GM18519 (cell line): Measurements from ENCODE around the gene TWIST2.

Experiments
- ATAC-seq: cut with Tn5 transposase; IDR thresholded peaks from one replicate; pipeline ENCODE4 v1.9.1; 2021; ENCODE audit warnings: mild to moderate bottlenecking, moderate library complexity; ENCODE audit not compliant: unreplicated experiment, low FRiP score

TWIST2 gene

DNA sequence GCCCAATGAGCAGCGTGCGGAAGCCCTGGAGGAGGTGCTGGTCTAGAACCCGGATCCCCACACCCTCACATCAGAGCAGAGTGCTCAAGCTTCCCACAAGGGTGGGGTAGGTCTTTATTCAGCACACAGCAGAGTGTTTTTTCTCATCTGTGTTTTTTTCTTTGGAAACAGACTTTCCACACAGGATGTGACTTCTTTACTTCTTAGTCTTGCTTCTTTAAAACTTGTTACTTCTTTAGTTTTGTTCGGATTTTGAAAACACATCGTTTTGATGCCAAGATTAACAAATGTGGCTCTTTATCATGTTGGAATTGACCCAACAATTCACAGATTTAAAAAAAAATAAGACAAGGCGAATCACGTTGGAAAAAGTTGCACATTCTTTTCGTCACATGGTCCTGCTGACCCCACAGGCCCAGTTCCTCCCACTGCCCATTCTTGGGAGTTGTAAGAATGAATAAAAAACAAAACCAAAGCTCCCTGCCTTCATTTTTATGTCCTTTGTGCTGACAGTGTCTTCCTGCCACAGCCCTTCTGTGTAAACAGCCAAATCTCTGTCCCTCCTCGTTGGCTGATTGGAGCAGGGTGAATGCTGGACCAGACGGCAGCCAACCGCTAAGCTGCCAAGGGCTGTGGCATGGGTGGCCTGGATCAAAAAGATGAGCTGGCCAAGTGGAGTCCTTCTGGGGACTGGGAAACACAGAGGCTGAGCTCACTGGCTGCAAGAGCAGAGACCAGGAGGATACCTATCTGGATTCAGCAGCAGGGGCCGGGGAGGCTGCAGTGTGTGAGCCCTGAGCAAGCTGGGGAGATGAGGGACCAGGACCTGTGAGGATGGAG, 81.6 kb downstream of the TWIST2 start:
- ATAC-seq: no peak

GRCh38 chr2:238930216-238930615, 82.3 kb downstream of the TWIST2 start:
- ATAC-seq: no peak

- ATAC-seq: no peak
Observed at GRCh38 chr2:238936162-238937052, 88.5 kb downstream of the TWIST2 start.

DNA sequence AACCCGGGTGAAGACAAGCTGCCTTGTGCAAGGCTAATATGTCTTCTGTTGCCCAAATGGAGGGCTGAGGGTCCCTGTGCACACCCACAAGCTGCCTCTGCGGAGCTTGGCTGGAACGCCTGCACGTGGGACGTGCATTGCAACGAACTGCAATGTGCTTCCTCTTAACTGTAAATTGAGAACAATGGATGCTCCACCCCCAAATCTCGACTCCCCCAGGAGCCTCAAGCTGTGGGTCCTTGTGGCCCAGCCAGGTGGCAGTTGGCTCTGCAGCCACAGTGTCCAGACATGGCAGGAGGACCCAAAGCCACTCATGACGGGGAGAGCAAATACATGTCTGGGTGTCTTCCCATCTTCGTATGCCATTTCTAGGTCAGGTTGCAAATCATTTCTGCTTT, 90.1 kb downstream of the TWIST2 start:
- ATAC-seq: no peak

GRCh38 chr2:238938401-238939055, 90.6 kb downstream of the TWIST2 start:
- no peak for ATAC-seq

GRCh38 chr2:238939074-238939473, 91.2 kb downstream of the TWIST2 start:
- no peak for ATAC-seq

DNA sequence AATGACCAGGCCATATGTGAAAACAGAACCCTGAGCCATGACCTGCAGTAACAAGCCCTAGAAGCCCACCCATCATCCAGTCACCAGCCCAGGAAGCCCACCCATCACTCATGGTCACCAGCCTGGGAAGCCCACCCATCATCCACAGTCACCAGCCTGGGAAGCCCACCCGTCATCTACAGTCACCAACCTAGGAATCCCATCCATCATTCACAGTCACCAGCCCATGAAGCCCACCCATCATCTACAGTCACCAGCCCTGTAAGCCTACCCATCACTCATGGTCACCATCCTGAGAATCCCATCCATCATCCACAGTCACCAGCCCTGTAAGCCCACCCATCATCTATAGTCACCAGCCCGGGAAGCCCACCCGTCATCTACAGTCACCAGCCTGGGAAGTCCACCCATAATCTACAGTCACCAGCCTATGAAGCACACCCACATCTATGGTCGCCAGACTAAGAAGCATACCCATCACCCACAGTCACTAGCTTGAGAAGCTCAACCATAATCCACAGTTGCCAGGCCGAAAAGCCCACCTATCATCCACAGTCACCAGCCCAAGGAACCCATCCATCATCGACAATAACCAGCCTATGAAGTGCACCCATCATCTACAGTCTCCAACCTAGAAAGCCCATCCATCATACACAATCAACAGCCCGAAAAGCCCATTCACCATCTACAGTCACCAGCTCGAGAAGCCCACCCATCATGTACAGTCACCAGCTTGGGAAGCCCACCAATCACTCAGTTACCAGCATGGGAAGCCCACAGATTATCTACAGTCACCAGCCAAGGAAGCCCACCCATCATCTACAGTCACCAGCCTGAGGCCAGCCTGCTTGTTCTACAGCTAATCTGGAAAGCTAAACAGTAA, 91.9 kb downstream of the TWIST2 start:
- no peak for ATAC-seq

GRCh38 chr2:238940806-238941205, 92.9 kb downstream of the TWIST2 start:
- ATAC-seq: no peak

GRCh38 chr2:238941262-238941792, 93.4 kb downstream of the TWIST2 start:
- no peak for ATAC-seq

DNA sequence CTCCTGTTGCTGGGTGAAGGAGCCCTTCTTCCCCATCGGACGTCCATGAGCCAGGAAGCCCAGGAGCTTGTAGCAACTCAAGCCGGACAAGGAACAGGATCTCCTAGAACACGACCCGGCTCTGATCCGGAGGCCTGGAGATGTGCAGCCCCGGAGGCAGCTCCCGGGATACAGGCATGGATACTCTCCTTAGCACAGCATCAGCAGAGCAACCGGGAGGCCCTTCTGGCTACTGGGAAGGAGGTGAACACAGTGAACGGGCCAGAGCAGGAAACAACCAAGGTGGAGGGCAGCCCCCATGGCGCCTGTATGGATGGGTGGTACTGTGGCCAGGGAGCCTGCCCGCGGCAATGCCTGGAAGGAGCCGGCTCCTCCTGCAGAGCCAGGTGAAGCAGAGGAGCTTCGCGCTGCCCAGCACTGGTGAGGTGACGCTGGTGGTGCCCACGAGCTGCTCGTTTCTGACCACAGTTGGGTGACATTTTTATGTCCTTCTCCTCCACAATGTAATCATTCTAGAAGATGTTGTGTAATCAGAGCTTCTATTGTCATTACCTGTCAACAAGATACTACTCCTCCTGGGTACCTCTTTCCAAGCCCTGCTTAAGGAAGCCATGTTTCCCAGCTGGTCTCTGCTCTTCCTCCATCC, 94.3 kb downstream of the TWIST2 start:
- no peak for ATAC-seq

DNA sequence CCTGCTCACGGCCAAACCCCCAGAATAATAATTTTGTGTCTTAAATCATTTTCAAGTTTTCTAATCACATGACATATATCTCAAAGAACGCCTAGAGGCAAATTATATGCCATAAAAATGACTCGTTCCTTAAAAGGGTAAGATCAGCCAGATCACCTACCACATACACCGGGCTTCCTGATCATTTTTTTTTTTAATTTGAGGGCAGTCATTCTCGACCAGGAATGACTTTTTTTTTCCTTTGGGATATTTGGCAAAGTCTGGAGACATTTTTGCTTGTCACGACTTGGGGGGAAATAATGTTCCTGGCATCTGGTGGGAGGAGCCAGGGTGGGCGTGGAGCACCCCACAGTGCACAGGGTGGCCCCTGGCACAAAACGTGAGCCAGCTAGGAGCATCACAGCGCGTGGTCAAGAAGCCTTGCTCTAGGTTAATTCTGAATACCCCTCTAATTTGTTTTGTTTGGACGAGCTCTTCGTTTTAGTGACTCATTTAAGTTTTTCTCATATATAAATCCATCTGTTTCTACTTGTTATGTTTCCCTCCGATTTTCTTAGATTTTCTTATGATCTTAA, 94.9 kb downstream of the TWIST2 start:
- ATAC-seq: no peak

GRCh38 chr2:238943338-238944067, 95.6 kb downstream of the TWIST2 start:
- ATAC-seq: no peak

- no peak for ATAC-seq
Observed at GRCh38 chr2:238945433-238946150, 97.7 kb downstream of the TWIST2 start.

GRCh38 chr2:238946318-238947242, 98.7 kb downstream of the TWIST2 start:
- no peak for ATAC-seq

GRCh38 chr2:238947243-238947760, 99.4 kb downstream of the TWIST2 start:
- no peak for ATAC-seq

GRCh38 chr2:238947920-238948710, 100.2 kb downstream of the TWIST2 start:
- ATAC-seq: no peak
